Esophagus muscularis mucosa (tissue), 3 donors: Measurements from ENCODE around the gene ROMO1.

Experiments used
- POLR2A ChIP-seq: fragments of 450-650 bp; IDR thresholded peaks from one replicate; pipeline ENCODE4 v1.6.1; 2017; ENCODE audit warnings: antibody characterized with exemption, moderate library complexity, mild to moderate bottlenecking, low read depth
- TF ChIP-seq, protein P1 (sequence below), 3 experiments: fragments of 200-600 bp in 2 of 3; fragments of 450-650 bp in 1 of 3; sonication (generic) in 2 of 3; IDR thresholded peaks; one replicate each; pipeline ENCODE4 v1.5.1; 2017 to 2019; ENCODE audit warnings: antibody characterized with exemption in 3 of 3, mild to moderate bottlenecking in 2 of 3, moderate library complexity in 1 of 3

DNA sequence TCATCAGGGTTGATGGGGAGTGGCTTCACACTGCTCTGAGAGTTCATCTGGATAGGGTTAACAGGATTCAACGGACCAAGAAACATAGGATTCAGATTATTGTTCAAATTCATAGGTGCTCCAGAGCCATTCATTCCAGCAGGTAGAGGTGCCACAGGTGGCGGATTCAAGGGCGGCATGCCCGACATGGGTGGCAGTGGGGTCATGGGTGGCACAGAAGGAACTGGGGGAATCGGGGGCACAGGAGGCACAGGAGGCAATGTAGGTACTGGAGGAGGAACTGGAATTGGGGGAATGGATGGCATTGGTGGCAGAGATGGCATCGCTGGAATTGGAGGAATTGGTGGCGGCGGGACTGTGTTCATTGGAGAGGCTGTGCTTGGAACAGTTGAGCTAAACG is 44.8 kb upstream of the ROMO1 start:
- TF ChIP-seq, protein P1, sequence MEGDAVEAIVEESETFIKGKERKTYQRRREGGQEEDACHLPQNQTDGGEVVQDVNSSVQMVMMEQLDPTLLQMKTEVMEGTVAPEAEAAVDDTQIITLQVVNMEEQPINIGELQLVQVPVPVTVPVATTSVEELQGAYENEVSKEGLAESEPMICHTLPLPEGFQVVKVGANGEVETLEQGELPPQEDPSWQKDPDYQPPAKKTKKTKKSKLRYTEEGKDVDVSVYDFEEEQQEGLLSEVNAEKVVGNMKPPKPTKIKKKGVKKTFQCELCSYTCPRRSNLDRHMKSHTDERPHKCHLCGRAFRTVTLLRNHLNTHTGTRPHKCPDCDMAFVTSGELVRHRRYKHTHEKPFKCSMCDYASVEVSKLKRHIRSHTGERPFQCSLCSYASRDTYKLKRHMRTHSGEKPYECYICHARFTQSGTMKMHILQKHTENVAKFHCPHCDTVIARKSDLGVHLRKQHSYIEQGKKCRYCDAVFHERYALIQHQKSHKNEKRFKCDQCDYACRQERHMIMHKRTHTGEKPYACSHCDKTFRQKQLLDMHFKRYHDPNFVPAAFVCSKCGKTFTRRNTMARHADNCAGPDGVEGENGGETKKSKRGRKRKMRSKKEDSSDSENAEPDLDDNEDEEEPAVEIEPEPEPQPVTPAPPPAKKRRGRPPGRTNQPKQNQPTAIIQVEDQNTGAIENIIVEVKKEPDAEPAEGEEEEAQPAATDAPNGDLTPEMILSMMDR (IDR thresholded peaks at IDR 0.05) = no peak
- no peak for TF ChIP-seq POLR2A
